NCI-H1417 (cell line): Measurements from ENCODE around the gene IKZF3.
"Not testable (repeated sequence)": the region's sequence is repeated elsewhere in the genome, so short reads cannot be mapped to it uniquely, and the experiment has no call there.

Source experiments
- DNase-seq, 3 experiments: peaks; one replicate each; lab custom pipeline; 2025; lab: John Stamatoyannopoulos, UW

The IKZF3 gene

DNA sequence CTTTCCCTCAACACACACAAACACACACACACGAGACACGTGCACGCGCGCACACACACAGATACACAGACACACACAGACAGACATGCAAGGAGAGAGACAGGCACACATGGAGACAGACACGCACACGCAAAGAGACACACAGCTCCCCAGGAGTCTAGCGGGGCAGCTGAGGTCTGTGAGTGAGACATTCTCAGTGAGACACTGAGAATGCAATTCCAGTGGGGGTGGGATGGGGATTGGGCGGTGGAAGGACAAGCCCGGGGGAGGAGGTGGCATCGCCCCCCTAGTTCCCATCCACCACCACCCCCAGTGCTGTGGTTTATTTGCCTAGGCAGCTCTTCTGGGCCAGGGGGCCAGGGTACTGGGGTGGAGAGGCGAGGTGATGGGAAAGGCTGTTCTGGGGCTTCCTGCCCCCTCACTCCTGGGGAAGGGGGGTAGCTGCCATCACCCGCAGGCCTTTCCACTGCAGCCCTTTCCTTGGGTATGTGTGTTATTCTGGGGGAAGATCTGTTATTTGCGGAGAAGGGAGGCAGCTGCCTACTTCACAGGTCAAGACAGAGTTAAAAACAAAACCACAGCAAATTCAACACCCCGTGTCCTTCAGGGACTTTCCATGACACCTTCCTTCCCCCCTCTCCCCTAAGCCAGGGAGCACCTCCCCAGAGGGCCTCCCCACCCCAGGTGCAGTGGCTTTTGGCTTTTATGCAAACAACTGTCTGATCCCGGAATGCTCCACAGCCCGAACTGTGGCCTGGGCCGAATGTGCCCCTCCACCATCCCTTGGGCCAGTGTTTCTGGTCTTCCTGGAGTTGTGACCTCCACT is 108.3 kb downstream of the IKZF3 start:
- DNase-seq = peak in 1 of 3 experiments; percentile 35

DNA sequence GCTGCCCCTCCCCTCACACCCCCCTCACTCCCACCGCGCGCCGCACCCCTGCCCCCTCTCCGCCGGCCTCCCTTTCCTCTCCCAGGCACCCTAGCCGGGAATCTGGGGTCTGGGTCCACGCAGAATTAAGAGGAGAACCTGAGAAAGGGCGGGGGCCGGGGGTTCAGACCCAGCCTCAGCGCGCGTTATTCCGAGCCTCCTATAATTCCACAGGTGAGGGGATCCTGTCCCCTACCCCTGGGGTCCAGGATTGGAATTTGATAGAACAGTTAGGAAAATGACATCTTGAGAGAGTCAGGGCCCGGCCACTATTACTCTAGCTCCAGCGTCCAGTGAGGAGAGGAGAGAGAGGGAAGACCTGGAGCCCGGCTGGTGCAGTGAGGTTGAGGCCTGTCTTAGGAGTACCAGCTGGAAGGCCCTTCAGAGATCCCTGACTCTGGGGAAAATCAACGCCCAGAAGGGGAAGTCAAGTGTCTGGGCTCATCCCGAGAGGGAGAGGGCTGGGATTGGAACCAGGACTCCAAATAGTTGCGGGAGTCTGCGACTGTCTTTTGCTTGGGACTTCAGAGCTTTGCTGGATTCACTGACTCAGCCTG is 109.1 kb downstream of the IKZF3 start:
- peak; percentile 16 to 48 (median 47) for DNase-seq

DNA sequence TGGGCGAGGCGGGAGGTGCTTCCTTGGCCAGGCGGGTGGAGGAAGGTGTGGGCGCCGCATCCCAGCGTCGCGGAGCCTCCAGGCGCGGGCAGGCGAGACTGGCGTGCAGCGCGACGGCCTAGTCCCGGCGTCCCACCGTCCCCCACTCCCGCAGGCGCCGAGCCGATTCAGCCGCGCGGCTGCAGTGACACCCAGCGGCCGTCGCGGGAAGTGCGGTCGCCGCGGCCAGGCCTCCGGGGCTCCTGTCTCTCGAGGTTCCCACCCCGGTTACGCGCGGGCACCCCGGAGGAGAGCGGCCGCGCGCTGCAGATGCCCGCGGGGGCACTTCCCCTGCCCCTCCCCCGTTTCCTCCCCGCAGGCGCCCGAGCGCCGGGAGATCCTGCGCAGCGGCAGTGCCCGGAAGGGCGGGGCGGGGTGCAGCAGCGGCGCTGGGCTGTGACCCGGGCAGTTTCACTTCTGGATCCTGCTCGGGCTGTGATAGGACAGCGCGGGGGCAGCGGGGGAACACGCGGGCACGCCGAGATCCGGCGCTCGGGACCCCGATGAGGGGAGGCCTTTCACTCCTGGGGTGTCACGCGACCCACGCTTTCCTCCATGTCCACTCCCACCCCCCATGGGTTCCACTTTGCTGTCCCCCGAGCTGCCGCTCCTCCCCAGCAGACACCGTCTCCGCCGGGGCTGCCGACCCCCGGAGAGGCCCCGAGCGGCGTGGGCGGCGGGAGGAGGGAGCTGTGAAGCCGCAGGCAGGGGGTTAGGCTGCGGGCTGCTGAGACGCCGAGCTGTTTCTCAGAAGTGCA is 109.8 kb downstream of the IKZF3 start:
- peak; percentile 87 to 96 (median 94) for DNase-seq

DNA sequence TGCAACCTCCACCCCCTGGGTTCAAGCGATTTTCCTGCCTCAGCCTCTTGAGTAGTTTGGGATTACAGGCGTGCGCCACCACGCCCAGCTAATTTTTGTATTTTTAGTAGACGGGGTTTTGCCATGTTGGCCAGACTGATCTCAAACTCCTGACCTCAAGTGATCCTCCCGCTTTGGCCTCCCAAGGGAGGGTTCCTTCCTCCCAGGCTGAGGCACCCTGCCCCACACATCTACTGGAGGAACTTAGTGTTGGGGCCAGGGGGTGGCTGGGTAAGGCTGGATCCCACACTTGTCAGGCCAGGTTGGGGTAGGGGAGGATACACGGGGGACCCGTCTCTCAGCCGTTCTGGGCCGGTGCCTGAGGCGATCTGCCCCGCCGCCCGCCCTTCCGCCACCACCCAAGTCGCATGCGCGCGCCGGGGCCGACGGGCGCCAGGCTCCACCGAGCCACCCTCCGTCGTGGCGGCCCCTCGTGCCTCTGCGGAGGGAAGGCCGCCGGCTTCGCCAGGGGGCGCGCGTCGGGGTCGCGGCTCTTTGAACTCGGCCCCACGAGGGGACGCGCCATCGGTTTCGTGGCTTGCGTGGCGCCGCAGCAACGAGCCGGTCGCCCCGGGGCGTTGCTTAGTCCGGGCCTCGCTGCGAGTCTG is 110.5 kb downstream of the IKZF3 start:
- peak; percentile 63 to 93 (median 92) for DNase-seq

DNA sequence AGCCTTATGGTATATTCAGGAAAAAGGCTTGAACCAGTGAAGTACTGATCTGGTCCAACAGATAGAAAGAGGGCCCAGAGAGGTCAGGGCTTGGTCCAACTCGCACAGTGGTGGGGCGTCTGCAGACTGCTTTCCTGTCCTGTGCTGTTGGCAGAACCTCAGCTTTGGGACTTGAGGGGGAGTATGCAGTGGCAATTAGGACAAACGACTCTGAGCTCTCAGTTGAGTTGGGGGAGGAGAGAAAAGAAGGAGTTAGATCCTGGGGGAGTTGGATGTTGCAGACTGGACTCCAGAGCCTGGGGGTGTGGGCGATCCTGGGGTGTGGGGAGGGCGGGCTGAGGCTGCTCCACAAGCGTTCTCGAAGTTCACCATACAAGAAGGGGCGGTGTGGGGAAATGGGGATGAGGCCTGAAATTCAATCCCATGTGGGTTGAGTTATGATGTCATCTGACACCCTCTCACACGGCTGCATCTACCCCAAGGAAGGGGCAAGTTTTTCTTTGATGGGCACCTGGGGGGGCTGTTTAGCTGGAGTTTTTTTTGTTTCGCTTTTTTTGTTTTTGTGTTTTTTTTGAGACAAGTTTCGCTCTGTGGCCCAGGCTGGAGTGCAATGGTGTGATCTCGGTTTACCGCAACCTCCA is 111.8 kb downstream of the IKZF3 start:
- no peak for DNase-seq

DNA sequence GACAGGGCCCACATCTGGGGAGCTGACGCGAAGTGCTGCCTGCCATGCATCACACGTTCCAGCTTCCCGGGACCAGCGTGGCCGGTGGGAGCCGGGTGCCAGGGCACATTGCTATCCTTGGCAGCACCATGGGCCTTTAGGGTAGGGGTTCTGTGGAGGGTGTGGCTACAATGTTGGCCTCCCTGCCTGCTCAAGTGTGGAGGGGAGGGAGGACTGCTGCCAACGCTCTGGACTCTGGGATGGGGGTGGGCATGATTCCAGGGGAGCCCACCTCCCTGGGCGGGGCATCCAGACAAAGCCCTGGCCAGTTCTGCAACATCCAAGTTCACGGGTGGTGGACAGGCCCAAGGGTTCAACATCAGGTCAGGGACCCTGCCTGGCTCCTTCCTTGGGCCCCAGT is 112.5 kb downstream of the IKZF3 start:
- DNase-seq = no peak

DNA sequence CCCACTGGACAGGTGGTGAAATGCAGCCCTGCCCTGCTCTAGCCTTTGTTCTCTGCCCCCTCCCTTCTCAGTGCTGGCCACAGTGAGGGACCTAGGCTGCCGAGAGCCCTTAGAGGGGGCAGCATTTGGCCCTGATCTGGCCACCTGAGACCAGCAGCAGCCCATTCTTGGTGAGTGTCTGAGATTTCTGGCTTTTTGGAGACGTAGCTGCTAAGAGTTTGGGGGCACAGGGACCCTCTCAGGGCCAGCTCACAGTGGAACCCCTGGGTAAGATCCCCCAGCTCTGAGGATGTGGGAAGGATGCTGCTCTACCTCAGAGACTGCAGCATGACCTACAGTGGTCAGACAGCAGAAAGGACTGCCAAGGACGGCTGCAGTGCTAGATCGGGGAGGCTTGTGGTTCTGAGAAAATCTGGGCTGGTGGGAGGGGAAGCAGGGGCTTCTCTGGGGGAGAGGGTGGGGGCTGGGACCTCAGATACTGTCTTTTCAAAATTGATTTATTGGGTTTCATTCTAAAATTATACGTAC is 113.0 kb downstream of the IKZF3 start:
- no peak for DNase-seq

DNA sequence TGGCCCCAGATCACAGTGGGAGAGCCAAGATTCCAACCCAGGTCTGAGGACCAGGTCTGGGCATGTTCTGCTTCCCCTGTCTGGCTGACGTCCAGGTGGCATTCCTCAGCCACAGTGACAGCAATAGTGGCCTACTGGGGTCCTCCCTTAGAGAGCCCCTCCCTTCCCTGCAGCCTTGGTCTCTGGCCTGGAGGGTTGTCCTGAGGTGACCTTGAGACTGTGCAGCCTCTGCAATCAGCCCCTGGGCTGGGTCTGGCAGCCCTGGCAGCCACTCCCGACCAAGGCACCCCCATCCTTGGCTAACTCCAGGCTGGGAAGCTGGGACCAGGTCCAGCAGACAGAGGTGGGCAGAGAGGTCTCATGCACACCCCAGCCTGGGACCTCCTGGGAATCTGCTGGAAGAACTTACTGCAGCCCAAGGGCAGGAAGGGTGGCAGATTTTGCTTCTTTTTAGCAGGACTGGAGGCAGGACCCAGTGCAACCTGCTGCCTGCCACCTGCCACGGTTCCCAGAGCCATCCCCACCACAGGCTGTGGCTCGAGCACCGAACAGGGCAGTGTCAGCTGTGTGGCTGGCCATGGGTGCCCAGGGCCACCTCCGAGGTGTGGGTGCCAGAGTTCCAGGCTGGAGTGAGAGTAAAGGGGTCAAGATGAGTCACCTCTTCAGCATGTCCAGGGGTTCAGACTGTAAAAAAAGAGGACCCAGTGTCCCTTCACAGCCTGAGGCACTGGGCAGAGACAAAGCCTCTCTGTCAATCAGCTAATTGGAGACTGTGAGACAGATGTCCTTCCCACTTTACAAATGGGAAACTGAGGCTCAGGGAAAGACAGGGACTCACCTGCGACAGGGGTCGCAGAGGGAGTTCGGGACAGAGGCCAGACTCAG is 113.7 kb downstream of the IKZF3 start:
- peak in 1 of 3 experiments; percentile 24 for DNase-seq

DNA sequence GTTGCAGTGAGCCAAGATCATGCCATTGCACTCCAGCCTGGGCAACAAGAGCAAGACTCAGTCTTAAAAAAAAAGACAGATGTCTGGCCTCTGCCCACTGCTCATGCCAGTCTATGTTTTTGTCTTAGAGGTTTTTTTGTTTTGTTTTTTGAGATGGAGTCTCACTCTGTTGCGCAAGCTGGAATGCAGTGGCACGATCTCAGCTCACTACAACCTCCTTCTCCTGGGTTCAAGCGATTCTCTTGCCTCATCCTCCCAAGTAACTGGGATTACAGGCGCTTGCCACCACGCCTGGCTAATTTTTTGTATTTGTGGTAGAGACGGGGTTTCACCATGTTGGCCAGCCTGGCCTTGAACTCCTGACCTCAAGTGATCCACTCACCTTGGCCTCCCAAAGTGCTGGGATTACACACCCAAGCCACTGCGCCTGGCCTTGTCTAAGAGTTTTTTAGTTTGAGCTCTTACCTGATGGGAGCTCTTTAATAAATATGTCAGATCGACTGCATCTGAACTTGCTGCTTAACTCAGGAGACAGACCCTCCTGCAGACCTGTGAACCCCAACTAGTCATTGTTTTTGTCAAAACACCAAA is 115.6 kb downstream of the IKZF3 start:
- DNase-seq = not testable (repeated sequence)

DNA sequence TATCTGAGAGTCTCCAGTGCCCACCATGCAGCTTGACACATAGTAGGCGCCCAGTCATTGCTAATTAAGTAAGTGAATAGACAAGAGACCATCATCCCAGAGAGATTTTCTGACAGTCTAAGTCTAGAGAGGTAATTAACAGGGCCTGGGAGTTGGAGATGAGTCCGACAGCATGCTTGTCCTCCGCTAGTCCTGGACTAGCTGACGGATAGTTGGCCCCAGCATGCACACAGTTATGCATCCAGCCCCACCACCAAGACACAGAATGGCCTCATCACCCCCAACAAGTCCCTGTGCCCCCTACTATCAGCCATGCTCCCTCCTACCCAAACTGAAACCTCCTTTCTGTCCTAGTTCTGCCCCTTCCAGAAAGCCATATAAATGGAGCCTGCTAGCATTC is 116.4 kb downstream of the IKZF3 start:
- no peak for DNase-seq

DNA sequence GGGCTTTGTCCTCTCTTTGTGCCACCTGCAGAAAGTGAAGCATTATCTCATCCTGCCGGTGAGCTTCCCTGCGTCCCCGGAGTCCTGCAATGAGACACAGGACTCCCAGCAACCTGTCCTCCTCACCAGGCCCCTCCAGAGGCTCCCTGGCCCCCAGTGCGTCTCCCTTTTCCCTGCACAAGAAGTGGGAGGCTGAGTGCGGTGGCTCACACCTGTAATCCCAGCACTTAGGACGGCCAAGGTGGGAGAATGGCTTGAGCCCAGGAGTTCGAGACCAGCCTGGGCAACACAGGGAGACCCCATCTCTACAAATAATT is 118.0 kb downstream of the IKZF3 start:
- DNase-seq = no peak

DNA sequence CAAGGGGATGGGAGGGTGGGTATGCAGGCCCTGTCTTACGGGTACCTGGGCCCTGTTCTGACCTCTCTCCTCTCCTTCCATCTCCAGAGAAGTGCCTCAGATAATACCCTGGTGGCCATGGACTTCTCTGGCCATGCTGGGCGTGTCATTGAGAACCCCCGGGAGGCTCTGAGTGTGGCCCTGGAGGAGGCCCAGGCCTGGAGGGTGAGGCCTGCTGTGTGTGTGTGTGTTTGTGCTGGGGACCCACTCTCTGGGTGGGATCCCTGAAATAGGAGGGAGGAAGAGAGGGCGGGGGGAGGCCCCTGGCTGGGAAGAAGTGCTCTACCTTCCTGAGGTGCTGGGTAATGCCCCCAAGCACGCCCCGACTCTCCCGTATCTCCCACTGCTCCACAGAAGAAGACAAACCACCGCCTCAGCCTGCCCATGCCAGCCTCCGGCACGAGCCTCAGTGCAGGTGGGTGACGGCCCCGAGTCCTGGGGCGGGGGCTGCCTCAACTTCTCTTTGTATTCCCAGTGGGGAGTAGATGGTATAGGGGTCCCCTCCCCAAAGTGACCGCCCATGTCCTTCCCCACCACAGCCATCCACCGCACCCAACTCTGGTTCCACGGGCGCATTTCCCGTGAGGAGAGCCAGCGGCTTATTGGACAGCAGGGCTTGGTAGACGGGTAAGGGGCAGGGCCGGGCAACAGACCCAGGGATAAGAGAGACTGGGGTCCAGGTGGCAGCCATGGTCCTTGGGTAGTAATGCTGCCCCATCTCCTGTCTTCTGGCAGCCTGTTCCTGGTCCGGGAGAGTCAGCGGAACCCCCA is 118.6 kb downstream of the IKZF3 start:
- DNase-seq = no peak

DNA sequence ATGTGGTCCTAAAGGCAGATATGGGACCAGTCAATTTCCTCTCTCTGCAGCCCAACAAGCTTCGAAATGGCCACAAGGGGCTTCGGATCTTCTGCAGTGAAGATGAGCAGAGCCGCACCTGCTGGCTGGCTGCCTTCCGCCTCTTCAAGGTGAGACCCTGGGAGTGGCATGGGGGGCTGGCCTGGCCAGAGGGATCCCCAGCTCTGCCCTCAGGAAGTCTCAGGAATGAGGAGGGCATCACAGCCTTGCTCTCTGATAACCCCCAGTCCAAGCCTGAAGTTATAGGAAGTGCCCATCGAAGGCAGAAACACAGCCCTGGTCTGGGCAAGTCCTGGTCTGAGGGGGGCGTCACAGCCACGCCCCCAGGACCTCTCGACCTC is 119.3 kb downstream of the IKZF3 start:
- DNase-seq = no peak

DNA sequence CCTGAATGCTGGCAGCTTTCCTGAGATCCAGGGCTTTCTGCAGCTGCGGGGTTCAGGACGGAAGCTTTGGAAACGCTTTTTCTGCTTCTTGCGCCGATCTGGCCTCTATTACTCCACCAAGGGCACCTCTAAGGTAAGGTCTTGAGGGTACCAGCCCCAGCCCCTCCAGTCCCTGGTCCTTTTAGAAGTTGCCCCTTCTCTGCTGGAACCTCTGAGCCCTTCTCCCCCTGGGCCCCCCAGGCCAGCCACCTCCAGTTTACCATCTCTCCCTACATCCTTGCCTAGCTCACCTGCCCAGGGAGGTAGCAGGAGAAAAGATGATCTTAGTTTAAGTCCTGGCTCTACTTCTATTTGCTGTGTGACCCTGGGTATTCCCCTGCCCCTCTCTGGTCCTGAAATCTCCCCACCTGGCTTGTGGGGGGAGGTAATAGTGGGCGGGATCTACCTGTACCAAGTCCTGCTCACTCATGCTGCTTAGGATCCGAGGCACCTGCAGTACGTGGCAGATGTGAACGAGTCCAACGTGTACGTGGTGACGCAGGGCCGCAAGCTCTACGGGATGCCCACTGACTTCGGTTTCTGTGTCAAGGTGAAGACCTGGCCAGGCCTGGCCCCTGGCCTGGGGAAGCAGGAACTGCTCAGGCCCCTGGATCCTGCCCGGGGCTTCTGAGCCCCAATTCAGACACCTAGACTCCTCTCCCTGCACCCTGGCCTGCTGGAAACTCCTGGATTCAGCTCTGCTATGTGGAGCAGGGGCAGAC is 119.9 kb downstream of the IKZF3 start:
- DNase-seq = no peak

DNA sequence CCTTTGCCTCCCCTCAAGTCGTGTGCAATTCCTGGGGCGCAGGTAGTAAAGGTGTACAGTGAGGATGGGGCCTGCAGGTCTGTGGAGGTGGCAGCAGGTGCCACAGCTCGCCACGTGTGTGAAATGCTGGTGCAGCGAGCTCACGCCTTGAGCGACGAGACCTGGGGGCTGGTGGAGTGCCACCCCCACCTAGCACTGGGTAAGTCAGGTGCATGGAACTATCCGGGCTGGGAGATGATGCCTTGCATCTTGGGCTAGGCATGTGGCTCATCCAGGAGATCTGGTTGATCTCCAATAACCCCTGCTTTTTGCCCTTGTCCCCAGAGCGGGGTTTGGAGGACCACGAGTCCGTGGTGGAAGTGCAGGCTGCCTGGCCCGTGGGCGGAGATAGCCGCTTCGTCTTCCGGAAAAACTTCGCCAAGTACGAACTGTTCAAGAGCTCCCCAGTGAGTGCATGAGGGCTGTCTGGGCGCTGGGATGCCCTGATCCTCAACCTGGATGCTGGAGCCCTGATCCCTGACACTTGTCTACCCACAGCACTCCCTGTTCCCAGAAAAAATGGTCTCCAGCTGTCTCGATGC is 121.2 kb downstream of the IKZF3 start:
- no peak for DNase-seq

DNA sequence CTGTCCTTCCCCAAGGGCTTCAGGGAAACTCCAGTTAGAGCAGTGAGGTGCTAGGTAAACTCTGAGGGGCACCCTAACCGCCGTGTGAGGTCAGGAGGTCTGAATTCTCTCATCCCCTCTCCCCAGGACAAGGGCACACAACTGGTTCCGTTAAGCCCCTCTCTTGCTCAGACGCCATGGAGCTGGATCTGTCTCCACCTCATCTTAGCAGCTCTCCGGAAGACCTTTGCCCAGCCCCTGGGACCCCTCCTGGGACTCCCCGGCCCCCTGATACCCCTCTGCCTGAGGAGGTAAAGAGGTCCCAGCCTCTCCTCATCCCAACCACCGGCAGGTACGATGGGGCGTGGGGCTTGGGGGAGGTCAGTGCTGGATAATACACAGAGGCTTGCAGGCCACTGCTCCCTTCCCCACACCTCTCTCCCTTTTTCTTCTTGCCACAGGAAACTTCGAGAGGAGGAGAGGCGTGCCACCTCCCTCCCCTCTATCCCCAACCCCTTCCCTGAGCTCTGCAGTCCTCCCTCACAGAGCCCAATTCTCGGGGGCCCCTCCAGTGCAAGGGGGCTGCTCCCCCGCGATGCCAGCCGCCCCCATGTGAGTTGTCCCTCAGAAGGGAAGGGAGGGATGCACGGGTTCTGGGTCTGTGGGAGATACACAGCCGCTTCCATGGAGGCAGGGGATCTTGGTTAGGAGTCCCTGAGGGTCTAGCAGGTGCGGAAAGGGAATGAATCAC is 121.8 kb downstream of the IKZF3 start:
- DNase-seq = no peak

DNA sequence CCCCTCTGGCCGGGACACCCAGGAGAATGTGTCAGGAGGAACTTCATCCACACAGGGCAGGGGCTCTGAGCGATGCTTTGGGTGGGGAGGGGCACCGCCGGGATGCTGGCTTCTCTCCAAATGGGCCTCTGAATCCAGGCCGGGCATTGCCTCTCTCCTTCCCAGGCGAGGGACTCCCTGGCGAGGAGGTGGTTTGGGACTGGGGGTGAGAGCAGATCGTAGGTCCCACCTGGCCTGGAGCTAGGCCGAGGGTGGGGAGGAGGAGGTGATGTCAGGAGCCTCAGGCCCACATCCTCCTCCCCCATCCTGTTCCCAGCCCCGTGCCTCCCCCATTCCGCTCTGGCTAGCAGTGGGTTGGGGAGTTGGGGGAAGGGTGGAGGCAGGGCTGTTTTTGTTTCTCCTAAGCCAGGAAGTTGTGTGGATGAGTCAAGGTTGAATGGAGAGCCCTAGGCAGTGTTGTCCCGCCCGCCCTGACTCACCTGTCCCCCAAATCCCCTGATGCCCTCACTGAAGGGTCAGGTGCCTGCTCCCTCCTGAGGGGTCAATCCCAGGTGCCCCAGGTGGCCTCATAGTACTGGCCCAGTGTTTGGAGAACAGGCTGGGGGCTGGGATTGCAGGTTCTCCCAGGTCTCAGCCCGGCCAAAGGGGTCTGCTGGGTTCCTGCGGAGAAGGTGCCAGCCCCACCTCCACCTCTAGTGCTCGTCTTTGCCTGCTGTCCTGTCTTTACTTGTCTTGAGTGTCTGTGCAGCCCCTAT is 123.6 kb downstream of the IKZF3 start:
- DNase-seq = peak in 2 of 3 experiments; percentile 69 to 72
